HG02798 (cell line): ENCODE data around the gene TNFRSF1B.

Source experiments
- ATAC-seq: cut with Tn5 transposase; IDR thresholded peaks from one replicate; pipeline ENCODE4 v1.9.1; 2021; ENCODE audit warnings: mild to moderate bottlenecking; ENCODE audit not compliant: unreplicated experiment, poor library complexity

Gene TNFRSF1B

DNA sequence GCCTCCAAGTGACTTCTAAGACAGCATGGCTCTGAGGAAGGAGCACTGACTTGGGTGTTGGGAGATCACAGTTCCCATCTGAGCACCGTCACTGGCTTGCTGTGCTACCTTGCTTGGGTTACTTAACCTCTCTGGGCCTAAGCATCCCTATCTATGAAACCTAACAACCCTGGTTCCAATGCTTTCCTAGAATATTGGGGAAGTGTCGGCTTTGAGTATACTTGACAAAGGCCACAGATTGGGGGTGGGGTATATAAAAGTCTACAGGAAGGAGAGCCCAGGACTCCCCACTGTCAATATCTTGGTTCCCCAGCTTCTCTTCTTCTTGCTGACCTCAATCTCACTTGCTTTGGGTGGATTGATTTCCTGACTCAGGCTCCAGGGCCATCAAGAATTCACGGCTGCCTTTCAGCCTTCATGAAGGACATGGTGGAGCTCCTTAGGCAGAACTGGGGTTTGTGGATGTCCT lies 6.3 kb downstream of the TNFRSF1B start:
- no peak for ATAC-seq

DNA sequence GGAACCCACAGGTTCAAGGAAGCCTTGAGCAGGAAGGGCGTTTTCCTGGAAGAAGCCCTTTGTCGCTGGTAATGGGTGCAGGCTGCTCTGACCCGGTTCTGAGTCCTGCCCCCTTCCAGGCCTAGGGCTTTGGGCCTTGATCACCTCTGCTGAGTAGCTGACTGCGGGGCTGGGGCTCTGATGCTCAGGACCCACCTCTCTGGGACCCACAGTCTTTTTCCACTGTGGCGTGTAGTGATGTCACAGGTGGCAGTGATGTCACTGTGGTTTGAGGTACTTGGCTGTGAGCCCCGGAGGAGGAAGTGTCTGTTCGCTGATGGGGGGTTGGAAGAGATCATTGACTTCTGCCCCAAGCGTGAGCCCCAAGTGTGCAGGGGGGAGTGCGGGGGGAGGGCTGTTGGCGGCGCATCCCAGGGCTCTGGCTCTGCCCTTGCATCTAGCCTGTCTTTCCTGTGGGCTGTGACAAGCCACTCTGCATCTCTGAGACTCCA lies 6.9 kb downstream of the TNFRSF1B start:
- no peak for ATAC-seq

DNA sequence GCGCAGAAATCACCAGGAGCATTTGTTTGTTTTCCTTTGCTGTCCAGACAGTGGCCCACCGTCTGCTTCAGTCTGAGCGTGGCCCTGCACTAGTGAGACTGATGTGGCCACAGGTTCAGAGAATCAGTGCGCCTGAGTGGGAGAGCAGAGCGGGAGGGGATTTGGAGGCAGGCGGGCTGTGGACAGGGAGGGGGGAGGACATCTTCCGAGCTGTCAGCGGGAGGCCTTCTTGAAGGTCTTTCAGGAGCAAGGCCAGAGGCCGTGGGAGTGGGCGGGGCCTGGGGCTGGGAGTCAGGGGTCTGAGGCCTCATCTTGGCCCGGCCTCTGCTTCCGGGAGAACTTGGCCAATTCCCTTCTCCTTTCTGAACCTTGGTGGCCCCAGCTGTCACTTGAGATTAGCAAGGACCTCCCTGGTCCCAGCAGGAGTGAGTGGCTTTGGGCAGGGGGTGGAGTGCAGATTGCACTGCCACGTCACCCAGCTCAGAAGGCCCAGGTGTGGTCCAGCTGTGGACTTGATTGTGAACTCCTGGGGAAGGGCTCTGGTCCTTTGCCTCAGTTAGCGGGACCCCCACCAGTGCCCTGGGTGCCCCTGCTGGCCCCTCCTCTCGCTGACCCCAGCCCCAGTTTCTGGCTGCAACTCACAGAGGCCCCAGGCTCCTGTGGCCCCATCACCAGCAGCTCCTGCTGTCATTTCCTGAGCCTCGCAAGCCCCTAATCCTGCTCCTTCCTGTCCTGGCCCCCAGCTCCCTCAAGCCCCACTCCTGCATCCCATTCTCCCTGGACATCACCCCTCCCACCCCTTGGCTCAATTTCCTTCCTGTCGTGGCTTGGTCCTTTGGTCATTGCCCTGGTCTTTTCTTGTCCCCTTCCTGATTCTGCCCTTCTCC lies 8.4 kb downstream of the TNFRSF1B start:
- ATAC-seq: no peak

DNA sequence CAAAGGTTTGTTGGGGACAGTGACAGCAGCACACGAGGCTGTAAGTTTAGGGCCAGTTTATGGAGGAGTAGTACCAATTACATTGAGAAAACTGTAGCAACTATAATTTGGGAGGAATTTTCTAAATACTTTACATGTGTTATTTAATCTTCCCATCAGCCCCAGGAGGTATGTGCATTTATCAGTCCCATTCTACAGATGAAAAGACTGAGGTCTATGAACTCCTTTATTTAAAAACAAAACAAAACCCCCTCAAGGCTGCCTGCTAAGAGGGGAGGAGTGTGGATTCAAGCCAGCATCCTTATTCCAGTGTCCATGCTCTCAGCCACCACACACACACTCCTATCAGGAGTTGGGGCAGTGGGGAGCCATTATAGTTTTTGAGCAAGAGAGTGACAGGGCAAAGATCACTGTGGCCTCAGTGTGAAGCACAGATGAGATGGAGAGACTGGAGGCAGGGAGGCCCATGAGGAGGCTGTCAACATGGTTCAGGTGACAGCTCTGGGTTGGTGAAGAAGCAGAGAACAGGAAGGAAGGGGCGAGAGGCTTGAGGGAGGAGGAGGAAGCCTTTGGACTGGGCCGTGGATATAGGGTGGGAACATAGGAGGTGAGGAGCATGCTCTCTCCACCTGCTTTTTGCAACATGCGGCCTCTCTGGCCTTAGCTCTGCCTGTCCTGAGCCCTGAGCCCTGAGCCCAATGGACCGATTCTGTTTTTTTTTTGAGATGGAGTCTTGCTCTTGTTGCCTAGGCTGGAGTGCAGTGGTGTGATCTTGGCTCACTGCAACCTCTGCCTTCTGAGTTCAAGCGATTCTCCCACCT lies 9.7 kb downstream of the TNFRSF1B start:
- ATAC-seq: no peak

DNA sequence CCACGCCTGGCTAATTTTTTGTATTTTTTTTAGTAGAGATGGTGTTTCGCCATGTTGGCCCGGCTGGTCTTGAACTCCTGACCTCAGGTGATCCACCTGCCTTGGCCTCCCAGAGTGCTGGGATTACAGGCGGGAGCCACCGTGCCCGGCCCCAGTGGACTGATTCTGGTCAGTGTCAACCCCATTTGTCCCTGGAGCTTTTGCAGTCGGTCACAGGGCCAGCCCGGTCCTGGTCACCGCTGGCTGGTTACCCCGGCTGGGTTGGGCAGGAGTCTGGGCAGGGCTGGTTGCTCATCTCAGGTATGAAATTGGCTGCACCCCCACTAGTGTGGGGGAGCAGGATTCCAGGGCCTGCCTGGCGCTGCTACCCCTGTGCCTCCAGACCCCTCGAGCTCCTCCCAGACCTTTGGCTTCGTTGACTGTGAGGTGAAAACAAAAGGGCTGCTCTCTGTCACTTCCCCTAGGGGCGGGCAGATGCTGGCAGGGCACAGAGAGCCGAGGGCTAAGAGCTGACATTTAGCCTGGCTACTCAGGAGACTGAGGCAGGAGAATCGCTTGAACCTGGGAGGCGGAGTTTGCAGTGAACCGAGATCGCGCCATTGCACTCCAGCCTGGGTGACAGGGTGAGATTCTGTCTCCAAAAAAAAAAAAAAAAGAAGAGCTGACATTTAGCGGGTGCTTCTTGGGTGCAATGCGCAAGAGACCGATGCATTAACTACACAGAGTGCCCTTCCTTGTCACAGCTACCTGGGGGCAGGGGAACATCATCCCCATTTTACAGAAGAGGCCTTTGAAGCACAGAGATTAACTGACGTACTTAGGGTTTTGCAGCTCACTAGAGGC lies 10.6 kb downstream of the TNFRSF1B start:
- no peak for ATAC-seq

DNA sequence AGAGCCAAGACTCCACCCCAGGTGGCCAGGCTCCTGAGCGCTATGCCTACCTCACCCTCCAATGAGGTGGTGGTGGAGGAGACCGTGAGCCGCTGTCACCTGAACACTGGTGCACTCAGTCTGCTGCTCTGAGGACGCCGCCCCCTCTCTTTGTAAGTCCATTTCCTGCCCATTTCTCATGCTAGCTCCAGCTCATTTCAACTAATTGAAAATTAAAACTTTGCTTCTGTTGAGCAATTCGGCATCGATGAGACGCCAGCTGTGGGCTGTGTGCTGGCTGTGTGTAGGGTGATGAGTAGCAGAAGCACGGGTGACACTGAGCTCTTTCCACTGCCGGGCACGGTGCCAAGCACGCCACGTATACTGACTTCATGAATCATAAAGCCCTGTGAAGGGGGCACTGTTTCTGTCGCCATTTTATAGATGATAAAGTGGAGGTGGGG lies 11.2 kb downstream of the TNFRSF1B start:
- no peak for ATAC-seq

DNA sequence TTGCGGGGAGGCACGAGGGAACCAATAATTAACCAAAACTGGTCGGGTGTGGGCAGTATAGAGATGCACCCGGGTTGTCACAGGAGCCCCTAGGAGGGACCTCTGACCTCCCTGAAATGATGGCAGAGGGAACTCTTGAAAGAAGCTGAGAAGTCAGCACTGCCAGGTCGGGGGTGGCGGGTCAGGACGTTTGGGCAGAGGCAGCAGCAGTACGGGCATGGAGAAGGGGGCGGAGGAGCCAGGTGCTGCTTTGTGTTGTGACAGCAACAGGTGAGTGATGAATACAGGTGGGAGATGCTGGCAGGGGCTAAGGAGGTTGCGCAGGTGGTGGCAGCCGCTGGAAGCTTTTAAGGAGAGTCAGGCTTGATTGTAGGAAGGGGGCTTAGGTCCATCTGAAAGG lies 11.7 kb downstream of the TNFRSF1B start:
- ATAC-seq: no peak

DNA sequence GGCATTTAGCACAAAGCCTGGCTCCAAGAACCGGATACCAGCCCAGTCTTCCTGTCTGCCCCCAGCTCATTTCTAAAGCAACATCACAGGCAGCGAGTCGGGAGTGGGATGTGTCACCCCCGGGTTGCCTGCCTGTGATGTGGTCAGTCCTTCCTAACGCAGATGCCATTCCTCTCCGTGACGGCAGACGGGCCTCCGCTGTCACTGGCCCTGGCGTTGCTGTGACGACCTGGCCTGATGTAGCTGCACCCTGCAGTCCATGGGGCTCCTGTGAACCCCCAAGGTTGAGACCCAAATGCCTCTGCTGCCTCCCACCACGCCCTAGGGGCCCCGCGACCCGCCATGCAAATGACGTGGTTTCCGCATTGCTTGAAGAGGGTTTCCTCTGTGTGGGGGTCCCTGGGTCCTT lies 12.3 kb downstream of the TNFRSF1B start:
- no peak for ATAC-seq

DNA sequence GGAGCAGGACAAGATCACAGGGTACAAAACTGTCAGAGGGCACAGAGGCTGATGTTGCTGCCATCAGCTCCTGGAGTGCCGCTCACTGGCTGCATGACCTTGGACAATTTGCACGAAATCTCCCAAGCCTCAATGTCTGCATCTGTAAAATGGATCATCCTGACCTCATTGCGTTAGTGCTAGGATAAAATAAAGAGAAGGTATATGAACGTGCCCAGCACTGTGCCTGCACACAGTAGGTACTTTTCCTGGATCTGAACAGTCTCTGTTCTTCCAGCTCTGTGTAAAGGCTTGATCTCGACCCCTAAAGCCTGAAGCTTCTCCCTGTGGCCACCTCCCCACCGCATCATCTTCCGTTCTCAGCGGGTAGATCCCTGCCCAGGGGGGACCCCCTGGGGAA lies 12.9 kb downstream of the TNFRSF1B start:
- ATAC-seq: no peak

DNA sequence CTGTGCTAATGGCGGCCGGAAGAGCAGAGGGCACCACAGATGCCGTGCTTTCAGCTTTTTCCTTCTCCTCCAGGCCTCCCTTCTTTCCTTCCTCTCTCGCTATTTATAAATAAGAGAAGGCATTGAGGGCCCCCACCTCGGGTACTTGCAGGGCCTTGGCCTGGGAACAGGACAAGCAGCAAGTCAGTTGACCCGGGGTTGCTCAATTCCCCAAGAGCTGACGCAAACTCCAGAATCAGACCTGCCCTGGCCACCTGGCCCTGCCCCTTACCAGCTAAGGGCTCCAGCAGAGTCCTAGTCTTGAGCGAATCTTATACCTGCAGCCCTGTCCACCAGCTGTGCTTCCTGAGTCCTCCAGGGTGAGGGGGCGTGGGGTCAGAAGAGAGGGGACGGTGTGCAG lies 13.5 kb downstream of the TNFRSF1B start:
- no peak for ATAC-seq

DNA sequence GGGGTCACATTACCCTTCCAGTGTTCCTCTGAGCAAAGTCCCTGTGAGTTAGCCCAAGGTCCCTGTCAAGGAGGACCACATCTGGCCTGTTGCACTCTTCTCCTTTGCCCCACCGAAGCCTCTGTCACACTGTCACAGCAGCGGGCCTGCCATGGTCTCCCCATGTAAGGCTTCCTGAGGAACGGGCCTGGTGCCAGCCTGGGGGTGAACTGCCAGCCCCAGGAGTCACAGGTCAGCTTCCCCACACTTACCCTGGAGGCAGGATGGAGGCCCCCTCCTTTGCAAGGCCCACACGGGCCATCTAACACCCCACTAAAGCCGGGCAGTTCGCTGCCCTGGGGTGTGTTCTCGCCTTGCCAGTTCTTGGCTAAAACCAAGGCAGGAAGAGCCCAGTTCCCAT lies 14.1 kb downstream of the TNFRSF1B start:
- no peak for ATAC-seq

DNA sequence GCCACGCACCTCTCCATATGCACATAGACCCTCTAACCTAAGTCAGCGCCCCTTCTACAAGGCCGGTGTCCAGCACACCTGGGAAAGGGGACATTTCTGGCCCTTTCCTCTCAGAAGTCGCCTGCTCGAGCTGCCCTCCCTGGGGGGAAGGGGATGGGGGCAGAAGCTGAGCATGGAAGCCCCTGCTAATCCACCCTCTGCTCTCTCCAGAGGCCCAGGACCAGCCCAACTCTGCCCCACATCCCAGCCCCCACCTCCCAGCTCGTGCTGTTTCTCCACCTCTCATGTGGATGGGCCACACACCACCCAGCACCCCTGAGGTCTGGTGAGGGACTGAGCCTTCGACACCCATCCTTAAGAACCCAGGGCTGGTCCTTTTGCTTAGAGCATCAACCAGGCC lies 14.8 kb downstream of the TNFRSF1B start:
- ATAC-seq: no peak

DNA sequence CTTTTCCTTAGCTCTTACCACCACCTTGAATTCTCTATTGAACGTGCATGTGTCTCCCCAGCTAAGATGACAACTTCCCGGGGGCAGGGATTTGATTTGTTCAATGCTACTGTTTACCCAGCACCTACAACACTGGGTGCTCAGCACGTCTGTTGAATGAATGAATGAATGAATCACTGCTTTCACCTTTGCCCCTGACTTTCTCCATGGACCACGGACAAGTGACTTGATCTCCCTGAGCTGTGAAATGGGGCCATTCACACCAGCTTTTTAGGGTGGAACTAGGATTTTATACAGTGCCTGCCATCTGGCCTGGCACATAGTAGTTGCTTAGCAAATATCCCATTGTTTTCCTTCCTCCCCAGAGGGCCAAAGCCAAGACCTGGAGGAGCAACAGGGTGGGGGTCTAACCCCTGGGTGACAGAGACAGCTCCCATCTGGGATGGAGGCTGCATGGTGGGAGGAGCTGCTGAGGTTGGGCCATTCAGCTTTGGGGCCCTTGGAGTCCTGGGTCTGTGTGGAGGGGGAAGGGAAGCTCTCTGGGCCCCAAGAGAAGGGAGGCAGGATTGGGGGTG lies 15.7 kb downstream of the TNFRSF1B start:
- ATAC-seq: no peak

DNA sequence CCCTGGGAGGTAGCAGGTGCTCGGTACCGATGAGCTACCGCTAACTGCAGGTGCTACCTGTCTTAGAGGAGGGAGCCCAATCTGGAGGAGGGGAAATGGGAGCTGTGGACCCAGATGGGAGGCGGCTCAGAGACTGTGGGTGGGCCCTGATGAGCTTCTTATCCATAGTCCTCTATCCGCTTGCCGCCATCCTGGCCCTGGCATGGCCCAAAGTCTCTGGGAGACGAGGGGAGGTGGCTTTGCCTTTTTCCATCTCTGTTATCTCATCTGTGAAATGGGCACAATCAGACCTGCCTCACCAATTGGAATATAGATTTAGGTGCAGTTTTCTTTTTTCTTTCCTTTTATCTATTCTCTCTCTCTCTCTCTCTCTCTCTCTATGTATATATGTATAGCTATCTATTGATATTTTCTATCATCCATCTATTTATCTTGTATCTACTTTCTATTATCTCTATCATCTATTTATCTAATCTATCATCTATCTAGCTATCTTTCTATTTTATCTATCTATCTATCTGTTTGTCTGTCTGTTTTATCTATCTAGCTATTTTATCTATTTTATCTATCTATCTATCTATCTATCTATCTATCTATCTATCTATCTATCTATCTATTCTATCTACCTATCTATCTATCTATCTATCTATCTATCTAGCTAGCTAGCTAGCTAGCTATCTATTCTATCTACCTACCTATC lies 16.5 kb downstream of the TNFRSF1B start:
- no peak for ATAC-seq

DNA sequence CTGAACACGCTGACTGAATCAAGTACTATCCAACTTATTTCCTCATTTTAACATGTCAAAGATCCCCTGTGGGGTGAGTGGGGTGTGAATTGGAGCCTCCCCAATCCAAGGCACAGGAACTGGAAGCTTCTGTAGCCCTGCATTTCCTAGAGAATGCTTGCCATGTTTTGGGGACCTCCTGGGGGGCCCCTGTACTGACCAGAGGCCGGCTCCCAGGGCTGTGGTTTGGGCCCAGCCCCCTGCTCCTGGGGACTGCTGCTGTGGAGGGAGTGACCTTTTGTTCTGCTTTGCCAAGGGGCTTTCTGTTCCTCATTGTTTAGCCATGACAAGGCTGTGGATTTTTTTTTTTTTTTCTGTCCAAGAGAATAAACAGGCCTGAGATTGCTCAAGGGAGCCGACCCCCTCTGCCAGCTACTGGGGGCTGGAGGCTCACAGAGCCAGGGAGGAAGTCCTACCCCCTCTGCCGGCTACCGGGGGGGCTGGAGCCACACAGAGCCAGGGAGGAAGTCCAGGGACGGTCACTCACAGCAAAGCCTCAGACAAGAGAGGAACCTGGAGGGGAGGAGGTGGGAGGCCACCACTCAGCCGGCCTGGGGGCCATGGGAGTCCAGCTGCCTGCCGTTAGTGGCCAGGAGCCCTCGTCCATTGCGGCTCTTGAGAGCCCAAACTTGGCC lies 17.4 kb downstream of the TNFRSF1B start:
- no peak for ATAC-seq

DNA sequence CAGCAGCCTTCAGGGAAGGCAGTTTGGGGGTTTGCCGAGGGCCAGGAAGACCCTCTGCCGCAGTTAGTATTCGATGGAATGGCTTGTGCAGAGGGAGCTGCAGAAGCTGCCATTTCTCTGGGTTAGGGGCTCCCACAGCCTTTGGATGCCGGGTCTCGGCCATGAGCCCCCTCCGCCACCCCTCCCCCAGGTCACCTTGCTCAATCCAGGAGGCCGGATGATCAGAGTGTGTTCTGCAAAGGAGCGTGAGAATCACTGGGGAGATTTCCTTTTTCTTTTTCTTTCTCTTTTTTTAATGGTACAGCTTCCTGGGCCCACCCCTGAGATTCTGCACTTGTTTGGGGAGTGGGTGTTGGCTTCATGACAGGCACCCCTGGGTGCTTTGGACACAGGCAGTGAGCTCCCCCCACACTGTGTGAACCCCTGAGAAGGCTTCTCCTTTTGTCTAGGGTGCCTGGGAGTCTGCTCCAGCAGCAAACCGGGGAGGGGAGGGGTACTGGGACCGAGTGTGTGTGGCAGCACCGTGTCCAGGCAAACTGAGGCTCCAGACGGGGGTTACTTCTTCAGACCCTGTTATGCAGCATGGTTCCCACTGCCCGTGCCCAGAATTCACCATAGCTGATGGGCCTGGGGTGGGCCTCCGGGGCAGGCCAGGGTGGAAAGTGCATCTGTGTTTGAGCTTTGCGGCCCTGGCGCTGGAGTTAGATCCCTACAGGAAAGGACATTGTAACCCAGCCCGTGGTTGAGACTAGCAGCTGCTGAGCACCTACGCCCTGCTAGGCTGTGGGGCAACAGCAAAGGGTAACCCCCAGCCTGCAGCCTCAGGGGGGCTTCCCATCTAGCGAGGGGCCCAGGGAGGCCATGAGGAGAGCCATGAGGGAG lies 18.5 kb downstream of the TNFRSF1B start:
- ATAC-seq: no peak

DNA sequence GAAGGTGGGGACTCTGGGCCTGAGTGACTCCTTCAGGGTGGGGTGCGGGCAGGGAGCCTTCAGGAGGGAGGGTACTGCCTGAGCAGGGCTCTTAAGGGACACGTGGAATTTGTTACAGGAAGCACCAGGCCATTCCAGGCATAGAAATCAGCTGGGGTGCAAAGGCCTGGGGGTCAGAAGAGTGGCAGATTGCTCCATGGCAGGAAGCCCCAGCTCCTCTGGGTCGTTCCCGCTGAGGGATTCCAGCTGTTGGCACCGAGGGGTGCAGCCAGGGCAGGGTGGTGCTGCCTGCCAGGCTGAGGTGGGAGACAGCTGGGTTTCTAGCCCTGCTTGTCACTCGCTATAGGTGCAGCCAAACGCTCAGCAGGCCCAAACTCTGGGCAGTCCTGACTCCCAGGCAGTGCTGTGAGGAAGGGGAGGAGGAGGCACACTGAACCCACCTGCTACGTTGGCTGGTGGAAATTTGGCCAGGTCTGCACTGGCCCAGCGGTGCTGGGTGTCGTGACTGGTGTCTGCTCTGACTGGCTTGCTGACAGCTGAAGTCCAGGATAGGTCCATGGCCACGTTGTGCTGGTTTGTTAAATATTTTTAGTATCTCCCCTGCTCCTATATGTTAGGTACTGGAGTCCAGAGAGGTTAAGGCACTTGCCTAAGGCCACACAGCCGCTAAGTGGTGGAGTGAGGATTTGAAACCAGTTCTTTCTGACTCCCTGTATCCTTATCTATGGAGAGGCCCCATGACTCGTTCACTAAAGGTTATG lies 19.3 kb downstream of the TNFRSF1B start:
- ATAC-seq: no peak
